Uterus (tissue), 4 donors: Measurements from ENCODE around the gene ZNF407. TPM values are rescaled to one million over a fixed set of nuclear protein-coding genes. Genes with fewer than 3 reads are reported as not detected.

ENCODE experiments used
- DNase-seq, 2 donors: peaks; one replicate each; pipeline ENCODE4 v3.0.0-alpha.2; 2019 to 2020
- H3K27ac ChIP-seq, 2 donors: fragments of 200-600 bp; sonication (generic); 1 replicate in 1 of 2; 2 replicates in 1 of 2; pipeline ENCODE4 v1.5.1; 2016 to 2018
- H3K27me3 ChIP-seq, 2 donors: fragments of 200-600 bp; sonication (generic); one replicate each; pipeline ENCODE4 v1.5.1; 2018 to 2019; ENCODE audit warnings: control low read depth in 1 of 2
- H3K36me3 ChIP-seq, 2 donors: fragments of 200-600 bp; sonication (generic); one replicate each; pipeline ENCODE4 v1.5.1; 2019; ENCODE audit warnings: control low read depth in 1 of 2
- H3K4me1 ChIP-seq, 2 donors: fragments of 200-600 bp; sonication (generic); one replicate each; pipeline ENCODE4 v1.5.1; 2018 to 2019; ENCODE audit warnings: control low read depth in 1 of 2
- H3K4me3 ChIP-seq, 2 donors: fragments of 200-600 bp; sonication (generic); 1 replicate in 1 of 2; 2 replicates in 1 of 2; pipeline ENCODE4 v1.5.1; 2018 to 2019; ENCODE audit warnings: mild to moderate bottlenecking in 1 of 2
- H3K9me3 ChIP-seq, 2 donors: fragments of 200-600 bp; sonication (generic); one replicate each; pipeline ENCODE4 v1.5.1; 2019; ENCODE audit warnings: control low read depth in 1 of 2
- CTCF ChIP-seq, 4 experiments: fragments of 200-600 bp in 2 of 4; fragments of 450-650 bp in 2 of 4; sonication (generic) in 2 of 4; IDR thresholded peaks; one replicate each; pipeline ENCODE4 v1.5.1; 2016 to 2019; ENCODE audit warnings: antibody characterized with exemption in 4 of 4, mild to moderate bottlenecking in 2 of 4, moderate library complexity in 1 of 4
- POLR2A ChIP-seq, 2 donors: fragments of 450-650 bp; IDR thresholded peaks; one replicate each; pipeline ENCODE4 v1.6.1; 2016; ENCODE audit warnings: antibody characterized with exemption in 2 of 2, mild to moderate bottlenecking in 1 of 2, moderate library complexity in 1 of 2
- intact Hi-C: fragments of 100-400 bp; cut with DNase I; formaldehyde crosslinking; loops from one replicate; pipeline ENCODE4 v1.15.1; 2023; ENCODE audit warnings: low total_unique reads
- total RNA-seq, 4 donors: library from RNA; depleted of rRNA in 3 of 4; stranded (reverse); fragments of >200 nt in 3 of 4; gene quantifications; one replicate each; pipeline versions ENCODE4 v1.1.0 to v1.2.4, GENCODE V29; 2014 to 2023
- donor health status: DM: yes; HTN: yes; CAD: no.

Gene ZNF407
- total RNA-seq, 4 donors from 2014 or later = 10.6 to 38.9 (median 23.7) TPM

GRCh38 chr18:74694436-74694835, 96.8 kb downstream of the ZNF407 start:
- TF ChIP-seq CTCF (IDR thresholded peaks at IDR 0.05) (no peak), POLR2A (IDR thresholded peaks at IDR 0.05) (no peak)
- no peaks in the 10 kb centered on the region for H3K4me1 ChIP-seq
- no peak overlapping the region for H3K27ac ChIP-seq
- no peak overlapping the region for H3K4me3 ChIP-seq
- H3K36me3 ChIP-seq = no peaks in the 10 kb centered on the region
- DNase-seq = no peak
- H3K27me3 ChIP-seq = no peaks in the 10 kb centered on the region
- no peaks in the 10 kb centered on the region for H3K9me3 ChIP-seq
- intact Hi-C loops = no loop called here

GRCh38 chr18:74695170-74695569, 97.5 kb downstream of the ZNF407 start:
- H3K27ac ChIP-seq = no peak overlapping the region
- no peaks in the 10 kb centered on the region for H3K9me3 ChIP-seq
- H3K4me1 ChIP-seq = no peaks in the 10 kb centered on the region
- TF ChIP-seq POLR2A (IDR thresholded peaks at IDR 0.05) (no peak), CTCF (IDR thresholded peaks at IDR 0.05) (no peak)
- no peaks in the 10 kb centered on the region for H3K36me3 ChIP-seq
- intact Hi-C loops = no loop called here
- no peaks in the 10 kb centered on the region for H3K27me3 ChIP-seq
- no peak overlapping the region for H3K4me3 ChIP-seq
- DNase-seq = no peak

GRCh38 chr18:74698881-74699280, 101.2 kb downstream of the ZNF407 start:
- Histone ChIP-seq H3K36me3 (no peaks in the 10 kb centered on the region), H3K27ac (no peak overlapping the region), H3K4me3 (no peak overlapping the region), H3K27me3 (no peaks in the 10 kb centered on the region), H3K4me1 (no peaks in the 10 kb centered on the region), H3K9me3 (no peaks in the 10 kb centered on the region)
- DNase-seq = no peak
- intact Hi-C loops = no loop called here
- TF ChIP-seq POLR2A (IDR thresholded peaks at IDR 0.05) = no peak
- no peak for TF ChIP-seq CTCF (IDR thresholded peaks at IDR 0.05)

GRCh38 chr18:74699455-74699854, 101.8 kb downstream of the ZNF407 start:
- no peak overlapping the region for H3K4me3 ChIP-seq
- no peaks in the 10 kb centered on the region for H3K9me3 ChIP-seq
- H3K36me3 ChIP-seq = no peaks in the 10 kb centered on the region
- TF ChIP-seq CTCF (IDR thresholded peaks at IDR 0.05) (no peak), POLR2A (IDR thresholded peaks at IDR 0.05) (no peak)
- no peaks in the 10 kb centered on the region for H3K4me1 ChIP-seq
- intact Hi-C loops = no loop called here
- no peak for DNase-seq
- no peak overlapping the region for H3K27ac ChIP-seq
- H3K27me3 ChIP-seq = no peaks in the 10 kb centered on the region

GRCh38 chr18:74702950-74703349, 105.3 kb downstream of the ZNF407 start:
- no peaks in the 10 kb centered on the region for H3K4me1 ChIP-seq
- H3K27ac ChIP-seq = no peak overlapping the region
- H3K36me3 ChIP-seq = no peaks in the 10 kb centered on the region
- H3K27me3 ChIP-seq = no peaks in the 10 kb centered on the region
- no peaks in the 10 kb centered on the region for H3K9me3 ChIP-seq
- intact Hi-C loops = no loop called here
- TF ChIP-seq POLR2A (IDR thresholded peaks at IDR 0.05) (no peak), CTCF (IDR thresholded peaks at IDR 0.05) (no peak)
- no peak overlapping the region for H3K4me3 ChIP-seq
- DNase-seq = no peak
